ENCODE data around the gene PTBP1. TPM values are rescaled to one million over a fixed set of nuclear protein-coding genes. Genes with fewer than 3 reads are reported as not detected.

The PTBP1 gene
- total and polyA plus RNA-seq, 2 of the 13 experiments (the other 11 are each of a cell fraction or from before 2014, with no cell fraction given): 195 to 288 TPM

DNA sequence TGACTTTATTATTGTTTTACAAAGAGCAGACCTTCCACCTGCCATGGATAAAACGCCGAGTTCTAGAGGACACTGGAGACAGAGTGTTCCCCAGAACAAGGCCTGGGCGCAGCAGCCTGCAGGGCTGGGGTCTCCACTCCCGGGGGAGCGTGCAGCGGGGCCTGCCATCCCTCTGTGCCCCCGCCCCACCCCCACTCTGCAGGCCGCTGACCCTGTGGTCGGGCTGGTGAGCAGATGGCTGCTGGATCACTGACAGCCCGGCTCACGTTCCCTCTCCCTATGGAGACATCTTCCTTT lies 8.6 kb upstream of the PTBP1 start (continued):
- no peak for TF ChIP-seq FOXO1 (CRISPR knock-in tag; IDR thresholded peaks at IDR 0.05)
- TF ChIP-seq ZNF333 (CRISPR knock-in tag; IDR thresholded peaks at IDR 0.05; ENCODE audit: borderline replicate concordance): peak; percentile 6; the same call in 1 of the 2 replicates
- TF ChIP-seq ZSCAN29 (CRISPR knock-in tag; conservative IDR thresholded peaks at IDR 0.05): 0 out of 2 replicates have a peak, but pooled peaks have one; percentile 8
- peak; percentile 4 for TF ChIP-seq ZNF18 (CRISPR knock-in tag; IDR thresholded peaks at IDR 0.05; ENCODE audit: insufficient replicate concordance)
- no peak for TF ChIP-seq PHB2 (IDR thresholded peaks at IDR 0.05; ENCODE audit: partially characterized antibody)
- no peak for TF ChIP-seq NFATC3 (CRISPR knock-in tag; IDR thresholded peaks at IDR 0.05)

DNA sequence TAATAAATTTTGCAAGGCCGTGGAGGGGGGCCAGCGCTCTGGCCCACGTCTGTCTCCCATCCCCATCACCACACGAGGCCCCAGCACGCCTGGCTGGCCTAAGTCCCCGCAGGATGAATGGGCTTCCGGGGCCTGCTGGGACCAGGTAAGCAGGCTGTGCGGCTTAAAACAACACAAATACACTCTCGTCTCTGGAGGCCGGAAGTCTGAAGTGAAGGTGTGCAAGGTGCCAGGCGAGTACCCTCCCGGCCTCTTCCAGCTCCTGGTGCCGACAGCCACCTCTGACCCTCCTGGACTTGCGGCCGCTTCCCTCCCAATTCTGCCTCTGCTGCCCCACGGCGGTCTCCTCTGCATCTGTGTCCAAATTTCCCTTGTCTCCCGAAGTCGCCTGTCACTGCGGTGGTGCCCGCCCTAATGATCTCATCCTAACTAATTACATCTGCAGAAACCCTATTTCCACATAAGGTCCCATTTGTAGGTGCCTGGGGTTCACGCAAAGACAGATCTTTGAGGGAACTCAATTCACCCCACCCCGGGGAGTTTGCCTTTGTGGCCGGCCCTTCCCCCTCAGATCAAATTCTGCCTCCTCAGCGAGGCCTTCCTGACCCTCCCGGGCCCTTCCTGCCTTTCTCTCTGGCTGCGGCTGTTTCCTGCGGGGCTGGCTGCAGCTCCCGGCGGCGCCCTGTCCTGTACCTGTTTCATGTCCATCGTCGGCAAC lies 8.1 kb upstream of the PTBP1 start:
- Histone ChIP-seq H3K4me2 (ENCODE audit: low read depth, low read length) (peak overlapping the region; percentile 83), H3K79me2 (ENCODE audit: insufficient read depth, low read length) (no peaks in the 10 kb centered on the region), H2AFZ (ENCODE audit: low read length) (no peak overlapping the region), H3K4me3 (replicated peaks in 1 of 3; ENCODE audit: insufficient read depth in 1 of 3, low read depth in 2 of 3, low read length in 3 of 3) (peak overlapping the region; percentile 51 to 68 (median 61)), H3K27ac (ENCODE audit: extremely low read length, insufficient read depth, low read length) (peak overlapping the region; percentile 89), H3K4me1 (ENCODE audit: insufficient read depth, low read length) (peaks cover 61% of the 10 kb centered on the region), H3K9ac (ENCODE audit: insufficient read depth, low read depth, low read length) (peak overlapping the region; percentile 68), H3K36me3 (replicated peaks in 1 of 2; ENCODE audit: control insufficient read depth in 1 of 2, insufficient read depth in 2 of 2, low read length in 2 of 2) (no peaks in the 10 kb centered on the region), H3K27me3 (ENCODE audit: control insufficient read depth in 1 of 2, insufficient read depth in 2 of 2, low read length in 2 of 2) (no peaks in the 10 kb centered on the region), H3K9me3 (ENCODE audit: low read length) (no peaks in the 10 kb centered on the region), H4K20me1 (ENCODE audit: insufficient read depth, low read length) (no peaks in the 10 kb centered on the region)
- WGBS (ENCODE audit: low lambda C conversion rate): 2% methylated on average over 28 of the region's 33 CpGs
- ATAC-seq (peak; percentile 81), DNase-seq (ENCODE audit: low spot score) (peak; percentile 58), FAIRE-seq (peak; percentile 32)
- intact Hi-C loops (cut with micrococcal nuclease; ENCODE audit: unreplicated experiment): loop anchor here (10.0 kb wide), 1 partner anchor 206 kb away; no protein-coding TSS in a partner anchor
- POLR2A ChIA-PET: interaction anchor here (0.8 to 2.5 kb wide), 7 partner anchors 10 to 265 kb away, joined by 3 to 16 read pairs (median 3); no protein-coding TSS in a partner anchor
- in situ Hi-C loops (cut with HindIII; ENCODE audit: extremely low pct_ligation_motif_present, low pct_unique_long_range_greater_than_20kb): no loop called here
- BruUV-seq (replicated peaks): TSS peak; percentile 77
- CTCF ChIA-PET (ENCODE audit: low intra/inter-chr PET ratio, low total read pairs): interaction anchor here (2.1 kb wide), 1 partner anchor 18 kb away, joined by 9 read pairs; no protein-coding TSS in a partner anchor
- peak; percentile 51; the same call in 1 of the 2 replicates for TF ChIP-seq ZNF337 (CRISPR knock-in tag; IDR thresholded peaks at IDR 0.05; ENCODE audit: borderline replicate concordance, low read depth)
- TF ChIP-seq ELF1 (CRISPR knock-in tag; IDR thresholded peaks at IDR 0.05): peak; percentile 71
- no peak for TF ChIP-seq SCMH1 (CRISPR knock-in tag; IDR thresholded peaks at IDR 0.05; ENCODE audit: borderline replicate concordance)
- TF ChIP-seq HMG20B (CRISPR knock-in tag; conservative IDR thresholded peaks at IDR 0.05): no peak
- TF ChIP-seq SOX6 (IDR thresholded peaks at IDR 0.05): no peak
- TF ChIP-seq SOX6 (CRISPR knock-in tag; IDR thresholded peaks at IDR 0.05): peak; percentile 35; the same call in 1 of the 2 replicates
- TF ChIP-seq NCOA2 (CRISPR knock-in tag; IDR thresholded peaks at IDR 0.05): 0 out of 2 replicates have a peak, but pooled peaks have one; percentile 32
- TF ChIP-seq ZNF703 (CRISPR knock-in tag; IDR thresholded peaks at IDR 0.05; ENCODE audit: borderline replicate concordance): no peak
- TF ChIP-seq ZNF430 (CRISPR knock-in tag; IDR thresholded peaks at IDR 0.05): no peak; the same call in 1 of the 2 replicates
- TF ChIP-seq MTA1 (CRISPR knock-in tag; IDR thresholded peaks at IDR 0.05; ENCODE audit: borderline replicate concordance): no peak
- no peak for TF ChIP-seq ZNF253 (CRISPR knock-in tag; IDR thresholded peaks at IDR 0.05; ENCODE audit: borderline replicate concordance)
- 0 out of 2 replicates have a peak, but pooled peaks have one; percentile 28 for TF ChIP-seq ZBTB3 (CRISPR knock-in tag; IDR thresholded peaks at IDR 0.05; ENCODE audit: borderline replicate concordance, low read depth)
- no peak for TF ChIP-seq ZNF124 (CRISPR knock-in tag; IDR thresholded peaks at IDR 0.05)
- peak; percentile 23; the same call in 1 of the 2 replicates for TF ChIP-seq ZNF510 (CRISPR knock-in tag; IDR thresholded peaks at IDR 0.05; ENCODE audit: low read depth)
